Astrocyte (in vitro differentiated cells and primary cell): ENCODE results near the gene ANKIB1. TPM values are rescaled to one million over a fixed set of nuclear protein-coding genes. Genes with fewer than 3 reads are reported as not detected.

Source experiments
- DNase-seq: peaks from one replicate; pipeline ENCODE4 v3.0.0-alpha.2; 2010; ENCODE audit warnings: low read depth
- FAIRE-seq: peaks from 2 replicates; lab custom pipeline; 2011; peaks lifted over from hg19 to GRCh38; lab: Jason Lieb, UNC
- H2AFZ ChIP-seq: 2 replicates; pipeline ENCODE4 v1.6.0; 2012; ENCODE audit warnings: low read depth, low read length, inconsistent platforms
- H3K27ac ChIP-seq: 2 replicates; pipeline ENCODE4 v1.5.1; 2011; ENCODE audit warnings: low read depth, low read length, inconsistent platforms
- H3K27me3 ChIP-seq: 2 replicates; pipeline ENCODE4 v1.6.0; 2011; ENCODE audit warnings: low read length, inconsistent platforms; ENCODE audit not compliant: insufficient read depth
- H3K36me3 ChIP-seq: 2 replicates; pipeline ENCODE4 v1.5.1; 2011; ENCODE audit warnings: low read length, inconsistent platforms; ENCODE audit not compliant: insufficient read depth
- H3K4me1 ChIP-seq: 2 replicates; pipeline ENCODE4 v1.5.1; 2011; ENCODE audit warnings: low read length, inconsistent platforms; ENCODE audit not compliant: insufficient read depth
- H3K4me2 ChIP-seq: 2 replicates; pipeline ENCODE4 v1.6.0; 2012; ENCODE audit warnings: low read length, inconsistent platforms
- H3K4me3 ChIP-seq: 2 replicates; pipeline ENCODE4 v1.5.1; 2011; ENCODE audit warnings: low read depth, mild to moderate bottlenecking, low read length, inconsistent platforms; ENCODE audit not compliant: insufficient read depth
- H3K79me2 ChIP-seq: 2 replicates; pipeline ENCODE4 v1.6.0; 2012; ENCODE audit warnings: mild to moderate bottlenecking, low read length, inconsistent platforms; ENCODE audit not compliant: insufficient read depth
- H3K9ac ChIP-seq: 2 replicates; pipeline ENCODE4 v1.6.0; 2012; ENCODE audit warnings: mild to moderate bottlenecking, low read length, inconsistent platforms
- H3K9me3 ChIP-seq: 2 replicates; pipeline ENCODE4 v1.5.1; 2012; ENCODE audit warnings: low read depth, mild to moderate bottlenecking, low read length, inconsistent platforms; ENCODE audit not compliant: insufficient read depth
- H4K20me1 ChIP-seq: 2 replicates; pipeline ENCODE4 v1.6.0; 2012; ENCODE audit warnings: low read length, inconsistent platforms; ENCODE audit not compliant: insufficient read depth
- H3K27ac Mint-ChIP-seq: one replicate; pipeline ENCODE4 v1.8.0; 2021; ENCODE audit warnings: mild to moderate bottlenecking, mixed read lengths; ENCODE audit not compliant: unreplicated experiment
- H3K27me3 Mint-ChIP-seq: one replicate; pipeline ENCODE4 v1.8.0; 2021; ENCODE audit warnings: low read depth, mixed read lengths; ENCODE audit not compliant: unreplicated experiment
- H3K36me3 Mint-ChIP-seq: one replicate; pipeline ENCODE4 v1.8.0; 2021; ENCODE audit warnings: low read depth, mixed read lengths; ENCODE audit not compliant: unreplicated experiment
- H3K4me1 Mint-ChIP-seq: one replicate; pipeline ENCODE4 v1.8.0; 2021; ENCODE audit warnings: low read depth, mixed read lengths; ENCODE audit not compliant: unreplicated experiment
- H3K4me3 Mint-ChIP-seq: one replicate; pipeline ENCODE4 v1.8.0; 2021; ENCODE audit warnings: mild to moderate bottlenecking, moderate library complexity, mixed read lengths; ENCODE audit not compliant: unreplicated experiment
- H3K9me3 Mint-ChIP-seq: one replicate; pipeline ENCODE4 v1.8.0; 2021; ENCODE audit warnings: mild to moderate bottlenecking, mixed read lengths; ENCODE audit not compliant: unreplicated experiment
- EZH2 ChIP-seq: IDR thresholded peaks from 2 replicates; pipeline ENCODE4 v1.6.1; 2012; ENCODE audit warnings: mild to moderate bottlenecking, low read length, inconsistent platforms; ENCODE audit not compliant: insufficient read depth
- total RNA-seq: library from RNA; stranded (reverse); gene quantifications from 2 replicates; pipeline ENCODE4 v1.2.1, GENCODE V29; 2021
- TF ChIP-seq, protein P1 (sequence below): IDR thresholded peaks from 2 replicates; pipeline ENCODE4 v1.5.1; 2011; ENCODE audit warnings: low read depth, mild to moderate bottlenecking, inconsistent platforms, low read length, moderate library complexity; ENCODE audit not compliant: insufficient read depth

The ANKIB1 gene
- total RNA-seq, 1 donor from 2014 or later, result 83.3 TPM

DNA sequence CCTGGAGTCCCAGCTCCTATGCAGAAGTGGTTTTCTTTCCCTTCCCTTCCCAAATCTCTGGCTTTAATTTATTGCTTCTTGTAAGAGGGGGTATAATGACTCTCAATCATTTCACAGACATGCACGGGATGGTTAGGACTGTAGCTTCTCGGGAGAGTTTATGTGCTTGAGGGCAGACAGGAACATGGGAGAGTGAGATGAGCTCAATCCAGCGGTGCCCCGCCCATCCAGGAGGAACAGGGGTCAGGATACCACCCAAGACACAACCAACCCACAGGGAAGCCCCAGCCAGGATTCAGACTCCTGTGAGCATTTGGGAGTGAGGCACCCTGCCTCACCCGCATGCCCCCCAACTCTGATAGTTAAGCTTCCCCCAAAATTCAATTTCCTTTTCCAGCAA is 167.8 kb downstream of the ANKIB1 start:
- H3K4me1 Mint-ChIP-seq, result no peaks in the 10 kb centered on the region
- H3K9me3 Mint-ChIP-seq, result no peaks in the 10 kb centered on the region
- Histone ChIP-seq H3K9me3 (no peaks in the 10 kb centered on the region), H3K27ac (no peak overlapping the region), H3K27me3 (no peaks in the 10 kb centered on the region), H4K20me1 (no peaks in the 10 kb centered on the region), H3K4me1 (no peaks in the 10 kb centered on the region), H3K4me2 (no peak overlapping the region), H3K79me2 (no peaks in the 10 kb centered on the region), H2AFZ (no peak overlapping the region), H3K36me3 (no peaks in the 10 kb centered on the region), H3K9ac (no peak overlapping the region), H3K4me3 (no peak overlapping the region)
- H3K27ac Mint-ChIP-seq, result no peak overlapping the region
- no peak for FAIRE-seq
- H3K4me3 Mint-ChIP-seq, result no peak overlapping the region
- no peak for DNase-seq
- peaks cover 9% of the 10 kb centered on the region for H3K27me3 Mint-ChIP-seq
- no peaks in the 10 kb centered on the region for H3K36me3 Mint-ChIP-seq
- no peak for TF ChIP-seq EZH2
- TF ChIP-seq, protein P1, sequence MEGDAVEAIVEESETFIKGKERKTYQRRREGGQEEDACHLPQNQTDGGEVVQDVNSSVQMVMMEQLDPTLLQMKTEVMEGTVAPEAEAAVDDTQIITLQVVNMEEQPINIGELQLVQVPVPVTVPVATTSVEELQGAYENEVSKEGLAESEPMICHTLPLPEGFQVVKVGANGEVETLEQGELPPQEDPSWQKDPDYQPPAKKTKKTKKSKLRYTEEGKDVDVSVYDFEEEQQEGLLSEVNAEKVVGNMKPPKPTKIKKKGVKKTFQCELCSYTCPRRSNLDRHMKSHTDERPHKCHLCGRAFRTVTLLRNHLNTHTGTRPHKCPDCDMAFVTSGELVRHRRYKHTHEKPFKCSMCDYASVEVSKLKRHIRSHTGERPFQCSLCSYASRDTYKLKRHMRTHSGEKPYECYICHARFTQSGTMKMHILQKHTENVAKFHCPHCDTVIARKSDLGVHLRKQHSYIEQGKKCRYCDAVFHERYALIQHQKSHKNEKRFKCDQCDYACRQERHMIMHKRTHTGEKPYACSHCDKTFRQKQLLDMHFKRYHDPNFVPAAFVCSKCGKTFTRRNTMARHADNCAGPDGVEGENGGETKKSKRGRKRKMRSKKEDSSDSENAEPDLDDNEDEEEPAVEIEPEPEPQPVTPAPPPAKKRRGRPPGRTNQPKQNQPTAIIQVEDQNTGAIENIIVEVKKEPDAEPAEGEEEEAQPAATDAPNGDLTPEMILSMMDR, result no peak

DNA sequence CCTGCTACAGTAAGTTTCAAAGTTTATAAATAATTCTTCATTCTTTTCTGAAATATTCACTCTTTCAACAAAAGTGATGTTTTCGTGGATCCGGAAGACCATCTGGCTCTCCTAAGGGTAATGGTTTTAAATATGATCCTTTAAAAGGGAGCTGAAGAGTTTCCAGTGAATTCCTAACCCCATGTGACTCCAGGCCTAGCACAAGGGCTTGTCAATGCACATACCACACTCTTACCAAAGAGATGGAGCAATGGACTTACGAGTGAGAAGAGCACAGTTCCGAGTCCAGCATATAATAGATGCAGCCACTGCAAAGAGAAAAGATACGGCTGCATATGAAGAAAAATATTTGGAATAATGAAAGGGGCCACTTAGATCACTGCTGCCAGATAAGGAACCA is 169.5 kb downstream of the ANKIB1 start:
- no peaks in the 10 kb centered on the region for H3K4me1 Mint-ChIP-seq
- H3K36me3 ChIP-seq, result no peaks in the 10 kb centered on the region
- no peaks in the 10 kb centered on the region for H3K9me3 ChIP-seq
- H3K4me3 Mint-ChIP-seq, result no peak overlapping the region
- H3K4me2 ChIP-seq, result no peak overlapping the region
- TF ChIP-seq EZH2, result no peak
- TF ChIP-seq, protein P1, result no peak
- FAIRE-seq (no peak), DNase-seq (no peak)
- no peaks in the 10 kb centered on the region for H4K20me1 ChIP-seq
- no peak overlapping the region for H3K27ac ChIP-seq
- H3K9ac ChIP-seq, result no peak overlapping the region
- H3K27me3 ChIP-seq, result no peaks in the 10 kb centered on the region
- H3K36me3 Mint-ChIP-seq, result no peaks in the 10 kb centered on the region
- no peak overlapping the region for H3K4me3 ChIP-seq
- no peaks in the 10 kb centered on the region for H3K4me1 ChIP-seq
- no peak overlapping the region for H3K27ac Mint-ChIP-seq
- no peaks in the 10 kb centered on the region for H3K9me3 Mint-ChIP-seq
- H2AFZ ChIP-seq, result no peak overlapping the region
- peaks cover 9% of the 10 kb centered on the region for H3K27me3 Mint-ChIP-seq
- H3K79me2 ChIP-seq, result no peaks in the 10 kb centered on the region

DNA sequence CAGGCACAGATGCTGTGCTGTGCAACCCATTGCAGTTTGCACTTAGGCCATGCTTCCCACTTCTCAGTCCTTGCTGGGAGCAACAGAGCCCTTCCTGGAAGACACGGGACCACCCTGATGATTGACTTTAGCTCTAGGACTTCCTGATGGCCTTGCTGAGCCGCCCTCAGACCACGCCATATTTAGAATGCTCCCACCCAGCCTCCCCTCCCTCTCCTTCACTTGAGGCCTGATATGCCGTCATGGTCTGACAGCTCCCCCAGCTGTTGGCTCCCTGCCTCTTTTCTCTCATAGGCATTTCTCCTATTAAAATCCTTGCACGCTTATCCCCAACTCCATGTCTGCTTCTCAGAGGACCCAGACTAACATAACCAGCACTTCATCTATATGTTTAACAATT is 172.1 kb downstream of the ANKIB1 start:
- Histone ChIP-seq H3K27me3 (no peaks in the 10 kb centered on the region), H3K4me2 (no peak overlapping the region), H3K4me3 (no peak overlapping the region), H3K4me1 (no peaks in the 10 kb centered on the region), H2AFZ (no peak overlapping the region), H3K27ac (no peak overlapping the region), H3K9me3 (no peaks in the 10 kb centered on the region), H3K9ac (no peak overlapping the region), H4K20me1 (no peaks in the 10 kb centered on the region), H3K36me3 (no peaks in the 10 kb centered on the region), H3K79me2 (no peaks in the 10 kb centered on the region)
- Mint-ChIP-seq H3K9me3 (no peaks in the 10 kb centered on the region), H3K4me1 (peaks cover 6% of the 10 kb centered on the region), H3K36me3 (no peaks in the 10 kb centered on the region), H3K4me3 (no peak overlapping the region), H3K27ac (no peak overlapping the region), H3K27me3 (peaks cover 7% of the 10 kb centered on the region)
- FAIRE-seq (no peak), DNase-seq (no peak)
- TF ChIP-seq EZH2, result no peak
- TF ChIP-seq, protein P1, result no peak
